ENCODE data around the gene COA1. TPM values are rescaled to one million over a fixed set of nuclear protein-coding genes. Genes with fewer than 3 reads are reported as not detected.

The COA1 gene
- total and polyA plus RNA-seq, 2 donors (not counting 1 experiment from before 2014, with no cell fraction given), result 28.7 to 72.7 TPM

DNA sequence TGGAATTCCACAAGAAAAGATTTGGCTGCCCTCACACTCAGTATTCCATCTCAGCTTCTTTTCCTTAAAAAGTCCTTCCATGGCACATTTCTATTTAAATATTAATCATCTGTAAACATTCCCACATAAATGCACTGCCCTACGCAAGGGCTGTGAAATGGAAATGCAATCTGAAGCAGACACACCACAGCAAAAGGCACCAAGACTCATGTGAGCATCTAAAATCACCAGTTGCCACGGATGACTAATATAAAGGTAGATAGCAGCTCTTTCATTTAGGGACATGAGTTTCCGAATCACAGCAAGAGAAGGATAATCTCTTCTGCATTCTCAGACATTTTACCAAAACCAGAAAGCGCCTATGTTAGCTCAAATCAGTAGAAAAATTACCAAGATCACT, 31.6 kb downstream of the COA1 start:
- no peak overlapping the region for H3K4me3 Mint-ChIP-seq
- no peak for ATAC-seq (ENCODE audit: low read depth)
- ChIA-PET CTCF (interaction anchor here (0.8 to 6.8 kb wide), 13 partner anchors 8 to 119 kb away, joined by 3 to 721 read pairs (median 6); partner anchors contain the start of gene STK17A), POLR2A (interaction anchor here (1.3 to 4.3 kb wide), 2 partner anchors 50 to 115 kb away, joined by 3 to 62 read pairs; partner anchors contain the start of gene STK17A)
- H2AFZ ChIP-seq (ENCODE audit: insufficient read depth, low read depth, low read length, poor library complexity, severe bottlenecking), result no peak overlapping the region
- TF ChIP-seq, protein P1, sequence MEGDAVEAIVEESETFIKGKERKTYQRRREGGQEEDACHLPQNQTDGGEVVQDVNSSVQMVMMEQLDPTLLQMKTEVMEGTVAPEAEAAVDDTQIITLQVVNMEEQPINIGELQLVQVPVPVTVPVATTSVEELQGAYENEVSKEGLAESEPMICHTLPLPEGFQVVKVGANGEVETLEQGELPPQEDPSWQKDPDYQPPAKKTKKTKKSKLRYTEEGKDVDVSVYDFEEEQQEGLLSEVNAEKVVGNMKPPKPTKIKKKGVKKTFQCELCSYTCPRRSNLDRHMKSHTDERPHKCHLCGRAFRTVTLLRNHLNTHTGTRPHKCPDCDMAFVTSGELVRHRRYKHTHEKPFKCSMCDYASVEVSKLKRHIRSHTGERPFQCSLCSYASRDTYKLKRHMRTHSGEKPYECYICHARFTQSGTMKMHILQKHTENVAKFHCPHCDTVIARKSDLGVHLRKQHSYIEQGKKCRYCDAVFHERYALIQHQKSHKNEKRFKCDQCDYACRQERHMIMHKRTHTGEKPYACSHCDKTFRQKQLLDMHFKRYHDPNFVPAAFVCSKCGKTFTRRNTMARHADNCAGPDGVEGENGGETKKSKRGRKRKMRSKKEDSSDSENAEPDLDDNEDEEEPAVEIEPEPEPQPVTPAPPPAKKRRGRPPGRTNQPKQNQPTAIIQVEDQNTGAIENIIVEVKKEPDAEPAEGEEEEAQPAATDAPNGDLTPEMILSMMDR (IDR thresholded peaks at IDR 0.05), result no peak
- no peak for TF ChIP-seq EZH2 (IDR thresholded peaks at IDR 0.05; ENCODE audit: borderline replicate concordance, insufficient read depth, low read depth, low read length, poor library complexity, severe bottlenecking)
- H3K79me2 ChIP-seq (ENCODE audit: control insufficient read depth, insufficient read depth, low read length), result peaks cover 77% of the 10 kb centered on the region
- no peaks in the 10 kb centered on the region for H3K27me3 ChIP-seq (replicated peaks in 1 of 4; ENCODE audit: control extremely low read depth in 1 of 4, control insufficient read depth in 3 of 4, insufficient read depth in 4 of 4, low read length in 3 of 4)
- H3K27me3 Mint-ChIP-seq, result no peaks in the 10 kb centered on the region
- H3K4me2 ChIP-seq (replicated peaks; ENCODE audit: low read depth, low read length, poor library complexity, severe bottlenecking), result no peak overlapping the region
- peak overlapping the region; percentile 10 for H3K27ac Mint-ChIP-seq
- no peaks in the 10 kb centered on the region for H3K9me3 Mint-ChIP-seq (ENCODE audit: insufficient read depth)
- H3K36me3 ChIP-seq (replicated peaks in 1 of 2; ENCODE audit: control extremely low read depth in 1 of 2, control insufficient read depth in 1 of 2, extremely low read depth in 1 of 2, insufficient read depth in 2 of 2, low read length in 1 of 2), result no peaks in the 10 kb centered on the region
- no peak overlapping the region for H3K9ac ChIP-seq (ENCODE audit: low read length)
- no peak overlapping the region for H3K4me3 ChIP-seq (ENCODE audit: control extremely low read depth in 1 of 5, extremely low read depth in 1 of 5, insufficient read depth in 1 of 5, low read depth in 2 of 5, low read length in 4 of 5)
- no peaks in the 10 kb centered on the region for H4K20me1 ChIP-seq (ENCODE audit: control insufficient read depth, insufficient read depth, low read length, poor library complexity, severe bottlenecking)
- peaks cover 25% of the 10 kb centered on the region for H3K4me1 Mint-ChIP-seq
- no peak for DNase-seq
- no CpG with 5 or more reads among the region's 4 CpGs for WGBS (ENCODE audit: insufficient coverage)
- peaks cover 34 to 45% of the 10 kb centered on the region in 2 donors for H3K4me1 ChIP-seq (ENCODE audit: control insufficient read depth in 2 of 2, insufficient read depth in 2 of 2, low read length in 2 of 2)
- intact Hi-C loops (cut with micrococcal nuclease), result loop anchor here (2.0 kb wide), 1 partner anchor 13 kb away; no protein-coding TSS in a partner anchor
- peak overlapping the region in 1 of 2 donors; percentile 37 for H3K27ac ChIP-seq (ENCODE audit: low read length in 2 of 2)
- peaks cover 0 to 3% (median 0%) of the 10 kb centered on the region in 3 donors for H3K9me3 ChIP-seq (ENCODE audit: control extremely low read depth in 1 of 3, control insufficient read depth in 2 of 3, insufficient read depth in 1 of 3, low read length in 2 of 3)

DNA sequence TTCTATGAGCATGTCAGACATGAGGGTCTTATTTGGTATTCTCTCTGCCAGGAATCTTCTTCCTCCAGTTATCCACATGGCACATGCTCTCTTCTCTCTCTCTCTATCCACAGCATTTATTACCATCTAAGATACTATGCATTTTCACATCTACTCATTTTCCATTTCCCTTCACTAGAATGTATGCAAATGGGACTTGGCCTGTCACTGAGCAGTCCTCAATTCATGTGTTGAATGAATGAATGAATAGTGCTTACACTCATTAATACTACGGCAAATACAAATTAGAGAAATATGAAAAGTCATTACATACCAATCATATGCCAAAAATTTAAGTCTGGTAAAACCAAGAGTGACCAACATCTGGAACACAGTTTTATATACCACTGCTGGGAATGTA, 34.0 kb downstream of the COA1 start:
- Mint-ChIP-seq H3K4me3 (no peak overlapping the region), H3K4me1 (peaks cover 45% of the 10 kb centered on the region), H3K27me3 (no peaks in the 10 kb centered on the region), H3K9me3 (ENCODE audit: insufficient read depth) (no peaks in the 10 kb centered on the region), H3K27ac (no peak overlapping the region)
- TF ChIP-seq, protein P1 (IDR thresholded peaks at IDR 0.05), result no peak
- no peak for TF ChIP-seq EZH2 (IDR thresholded peaks at IDR 0.05; ENCODE audit: borderline replicate concordance, insufficient read depth, low read depth, low read length, poor library complexity, severe bottlenecking)
- WGBS (ENCODE audit: insufficient coverage), result no CpG with 5 or more reads among the region's 1 CpG
- no peak overlapping the region for H2AFZ ChIP-seq (ENCODE audit: insufficient read depth, low read depth, low read length, poor library complexity, severe bottlenecking)
- ChIA-PET POLR2A (no interaction called here), CTCF (interaction anchor here (9.5 kb wide), 1 partner anchor 113 kb away, joined by 74 read pairs; the partner anchor contains the start of gene STK17A)
- DNase-seq, result no peak
- intact Hi-C loops (cut with micrococcal nuclease), result no loop called here
- H3K79me2 ChIP-seq (ENCODE audit: control insufficient read depth, insufficient read depth, low read length), result peaks cover 95% of the 10 kb centered on the region
- H3K9ac ChIP-seq (ENCODE audit: low read length), result no peak overlapping the region
- H3K27ac ChIP-seq (ENCODE audit: low read length in 2 of 2), result no peak overlapping the region
- H3K9me3 ChIP-seq (ENCODE audit: control extremely low read depth in 1 of 3, control insufficient read depth in 2 of 3, insufficient read depth in 1 of 3, low read length in 2 of 3), result peaks cover 0 to 3% (median 0%) of the 10 kb centered on the region in 3 donors
- no peaks in the 10 kb centered on the region for H4K20me1 ChIP-seq (ENCODE audit: control insufficient read depth, insufficient read depth, low read length, poor library complexity, severe bottlenecking)
- H3K27me3 ChIP-seq (replicated peaks in 1 of 4; ENCODE audit: control extremely low read depth in 1 of 4, control insufficient read depth in 3 of 4, insufficient read depth in 4 of 4, low read length in 3 of 4), result no peaks in the 10 kb centered on the region
- H3K36me3 ChIP-seq (replicated peaks in 1 of 2; ENCODE audit: control extremely low read depth in 1 of 2, control insufficient read depth in 1 of 2, extremely low read depth in 1 of 2, insufficient read depth in 2 of 2, low read length in 1 of 2), result no peaks in the 10 kb centered on the region
- H3K4me2 ChIP-seq (replicated peaks; ENCODE audit: low read depth, low read length, poor library complexity, severe bottlenecking), result no peak overlapping the region
- H3K4me1 ChIP-seq (ENCODE audit: control insufficient read depth in 2 of 2, insufficient read depth in 2 of 2, low read length in 2 of 2), result peaks cover 41 to 51% of the 10 kb centered on the region in 2 donors
- H3K4me3 ChIP-seq (ENCODE audit: control extremely low read depth in 1 of 5, extremely low read depth in 1 of 5, insufficient read depth in 1 of 5, low read depth in 2 of 5, low read length in 4 of 5), result no peak overlapping the region
- no peak for ATAC-seq (ENCODE audit: low read depth)
